Measurements from ENCODE around the gene THSD4.

- no peak for TF ChIP-seq CTCF (conservative IDR thresholded peaks at IDR 0.05; ENCODE audit: low read length)
- TF ChIP-seq EZH2phosphoT487 (IDR thresholded peaks at IDR 0.05; ENCODE audit: borderline replicate concordance, low read depth, low read length), result no peak
These were observed 674.3 kb downstream of the THSD4 start for GRCh38 chr15:71789616-71790015.
